ENCODE measurements around the gene GPRIN1. TPM values are rescaled to one million over a fixed set of nuclear protein-coding genes. Genes with fewer than 3 reads are reported as not detected.
A peak's percentile ranks its signal among the peaks of the same experiment; 100 is the strongest.
"Not testable (repeated sequence)": the region's sequence is repeated elsewhere in the genome, so short reads cannot be mapped to it uniquely, and the experiment has no call there.

The GPRIN1 gene
- total RNA-seq, 1 experiment from 2014 or later: 32.2 TPM

DNA sequence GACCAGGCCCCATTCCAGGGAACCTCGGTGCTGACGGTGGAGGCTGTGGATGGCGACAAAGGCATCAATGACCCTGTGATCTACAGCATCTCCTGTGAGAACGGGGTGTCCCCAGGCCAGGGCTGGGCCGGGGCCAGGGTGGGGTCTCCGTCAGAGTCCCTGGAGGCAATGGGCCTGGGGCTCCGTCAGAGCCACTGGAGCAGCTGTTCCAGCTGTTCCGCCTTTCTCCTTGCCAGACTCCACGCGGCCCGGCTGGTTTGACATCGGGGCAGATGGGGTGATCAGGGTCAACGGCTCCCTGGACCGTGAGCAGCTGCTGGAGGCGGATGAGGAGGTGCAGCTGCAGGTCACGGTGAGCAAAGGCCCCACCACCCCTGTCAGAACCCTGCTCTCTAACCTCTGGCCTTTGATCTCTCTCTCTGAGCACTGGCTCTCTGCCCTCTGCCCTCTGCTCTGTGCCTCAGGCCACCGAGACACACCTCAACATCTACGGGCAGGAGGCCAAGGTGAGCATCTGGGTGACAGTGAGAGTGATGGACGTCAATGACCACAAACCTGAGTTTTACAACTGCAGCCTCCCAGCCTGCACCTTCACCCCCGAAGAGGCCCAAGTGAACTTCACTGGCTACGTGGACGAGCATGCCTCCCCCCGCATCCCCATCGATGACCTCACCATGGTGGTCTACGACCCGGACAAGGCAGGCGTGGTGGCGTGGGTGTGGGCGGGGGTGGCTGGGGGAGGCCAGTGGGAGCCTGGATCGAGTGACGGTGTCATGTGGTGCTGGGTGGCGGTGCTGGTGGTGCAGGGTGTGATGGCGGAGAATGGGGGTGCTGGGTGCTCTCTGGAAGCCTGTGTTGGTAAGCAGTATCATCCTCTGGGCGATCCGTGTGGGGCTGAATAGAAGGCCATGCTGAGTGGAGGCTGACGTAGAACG lies 34.2 kb downstream of the GPRIN1 start:
- peaks cover 9% of the 10 kb centered on the region for H3K27me3 ChIP-seq
- no peak for DNase-seq
- H3K4me3 ChIP-seq: no peak overlapping the region
- no peaks in the 10 kb centered on the region for H3K9me3 ChIP-seq
- H3K36me3 ChIP-seq: no peaks in the 10 kb centered on the region

DNA sequence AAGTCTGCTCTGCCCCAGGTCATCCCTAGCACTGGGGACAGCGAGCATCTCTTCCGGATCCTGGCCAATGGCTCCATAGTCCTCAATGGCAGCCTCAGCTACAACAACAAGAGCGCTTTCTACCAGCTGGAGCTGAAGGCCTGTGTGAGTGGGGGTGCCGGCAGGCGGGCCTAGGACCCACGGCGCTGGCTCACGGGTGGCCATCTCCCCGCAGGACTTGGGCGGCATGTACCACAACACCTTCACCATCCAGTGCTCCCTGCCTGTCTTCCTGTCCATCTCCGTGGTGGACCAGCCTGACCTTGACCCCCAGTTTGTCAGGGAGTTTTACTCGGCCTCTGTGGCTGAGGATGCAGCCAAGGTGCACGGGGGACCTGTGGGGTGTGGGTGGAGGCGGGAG lies 34.9 kb downstream of the GPRIN1 start:
- no peaks in the 10 kb centered on the region for H3K9me3 ChIP-seq
- no peaks in the 10 kb centered on the region for H3K36me3 ChIP-seq
- H3K4me3 ChIP-seq: no peak overlapping the region
- H3K27me3 ChIP-seq: peaks cover 15% of the 10 kb centered on the region
- no peak for DNase-seq

DNA sequence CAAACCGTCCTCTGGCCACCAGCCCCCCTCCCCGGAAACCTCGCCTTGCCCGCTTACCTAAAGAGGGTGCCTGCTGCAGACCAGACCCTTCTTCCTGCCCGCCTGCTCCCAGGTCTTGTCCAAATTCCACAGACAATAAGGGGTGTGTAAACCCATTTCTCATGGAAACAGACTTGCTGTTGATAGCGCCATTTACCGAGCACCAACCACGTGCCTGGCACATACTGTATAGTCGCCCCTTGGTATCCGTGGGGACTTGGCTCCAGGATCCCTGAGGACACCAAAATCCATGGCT lies 35.7 kb downstream of the GPRIN1 start:
- H3K27me3 ChIP-seq: peaks cover 20% of the 10 kb centered on the region
- H3K4me3 ChIP-seq: no peak overlapping the region
- no peak for DNase-seq

DNA sequence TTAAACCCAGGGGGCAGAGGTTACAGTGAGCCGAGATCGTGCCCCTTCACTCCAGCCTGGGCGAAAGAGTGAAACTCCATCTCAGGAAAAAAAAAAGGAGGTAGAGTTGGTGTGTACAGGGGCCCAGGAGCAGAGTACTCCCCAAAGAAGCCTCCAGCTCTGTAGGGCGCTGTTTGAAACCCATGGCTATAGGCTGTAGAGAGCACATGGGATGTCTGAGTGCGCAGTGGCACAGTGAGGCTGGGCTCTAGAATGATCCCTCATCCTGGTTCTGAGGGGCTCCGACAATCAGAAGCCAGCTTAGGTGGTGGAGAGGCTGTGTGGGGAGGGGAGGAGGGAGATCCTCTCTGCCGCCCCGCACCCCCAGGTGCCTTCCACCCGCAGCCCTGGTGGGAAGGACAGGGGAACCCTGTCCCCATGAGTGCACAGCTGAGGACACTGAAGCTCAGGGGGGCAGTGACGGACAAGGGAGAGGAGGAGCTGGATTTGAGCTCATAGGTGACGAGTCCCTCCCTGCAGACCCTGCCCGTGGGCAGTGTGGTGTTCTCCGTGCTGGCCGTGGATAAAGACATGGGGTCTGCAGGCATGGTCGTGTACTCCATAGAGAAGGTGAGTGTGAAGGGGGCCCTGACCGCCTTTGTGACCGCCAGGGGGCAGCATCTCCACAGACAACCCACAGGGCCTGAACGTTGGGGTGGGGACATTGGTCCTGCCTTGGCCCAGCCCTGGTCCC lies 36.2 kb downstream of the GPRIN1 start:
- Histone ChIP-seq H3K36me3 (no peaks in the 10 kb centered on the region), H3K4me3 (no peak overlapping the region), H3K27me3 (peaks cover 20% of the 10 kb centered on the region), H3K9me3 (no peaks in the 10 kb centered on the region)
- peak; percentile 56 for DNase-seq

More for the DNA sequence above, 35.7 kb downstream of the GPRIN1 start:
- H3K9me3 ChIP-seq: no peaks in the 10 kb centered on the region
- H3K36me3 ChIP-seq: no peaks in the 10 kb centered on the region

- H3K27me3 ChIP-seq: peaks cover 20% of the 10 kb centered on the region
- no peaks in the 10 kb centered on the region for H3K36me3 ChIP-seq
- no peak overlapping the region for H3K4me3 ChIP-seq
- H3K9me3 ChIP-seq: no peaks in the 10 kb centered on the region
- DNase-seq: no peak
Observed at GRCh38 chr5:176570044-176570443, 39.9 kb downstream of the GPRIN1 start.

DNA sequence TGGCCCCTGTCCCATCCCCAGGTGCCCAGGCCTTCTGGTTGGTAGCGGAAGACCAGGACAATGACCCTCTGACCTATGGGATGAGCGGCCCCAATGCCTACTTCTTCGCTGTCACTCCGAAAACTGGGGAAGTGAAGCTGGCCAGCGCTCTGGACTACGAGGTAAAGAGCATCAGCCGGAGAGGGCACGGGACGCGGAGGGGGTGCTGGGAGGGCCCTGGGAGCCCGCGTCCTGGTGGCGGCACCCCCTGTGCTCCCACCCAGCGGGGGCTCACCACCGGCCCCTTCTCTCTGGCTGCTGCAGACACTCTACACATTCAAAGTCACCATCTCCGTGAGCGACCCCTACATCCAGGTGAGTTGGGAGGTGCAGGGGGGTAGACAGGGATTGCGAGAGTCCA lies 41.3 kb downstream of the GPRIN1 start:
- no peaks in the 10 kb centered on the region for H3K9me3 ChIP-seq
- no peak overlapping the region for H3K4me3 ChIP-seq
- H3K27me3 ChIP-seq: peaks cover 18% of the 10 kb centered on the region
- DNase-seq: no peak
- no peaks in the 10 kb centered on the region for H3K36me3 ChIP-seq

- no peaks in the 10 kb centered on the region for H3K36me3 ChIP-seq
- no peak for DNase-seq
- no peaks in the 10 kb centered on the region for H3K9me3 ChIP-seq
- peaks cover 11% of the 10 kb centered on the region for H3K27me3 ChIP-seq
- H3K4me3 ChIP-seq: no peak overlapping the region
Observed at GRCh38 chr5:176565760-176566288, 44.1 kb downstream of the GPRIN1 start.

GRCh38 chr5:176564002-176564401 lies 46.0 kb downstream of the GPRIN1 start:
- Histone ChIP-seq H3K27me3 (no peaks in the 10 kb centered on the region), H3K4me3 (no peak overlapping the region), H3K9me3 (peaks cover under 1% of the 10 kb centered on the region; the same call in 1 of the 2 replicates), H3K36me3 (no peaks in the 10 kb centered on the region)
- DNase-seq: no peak

DNA sequence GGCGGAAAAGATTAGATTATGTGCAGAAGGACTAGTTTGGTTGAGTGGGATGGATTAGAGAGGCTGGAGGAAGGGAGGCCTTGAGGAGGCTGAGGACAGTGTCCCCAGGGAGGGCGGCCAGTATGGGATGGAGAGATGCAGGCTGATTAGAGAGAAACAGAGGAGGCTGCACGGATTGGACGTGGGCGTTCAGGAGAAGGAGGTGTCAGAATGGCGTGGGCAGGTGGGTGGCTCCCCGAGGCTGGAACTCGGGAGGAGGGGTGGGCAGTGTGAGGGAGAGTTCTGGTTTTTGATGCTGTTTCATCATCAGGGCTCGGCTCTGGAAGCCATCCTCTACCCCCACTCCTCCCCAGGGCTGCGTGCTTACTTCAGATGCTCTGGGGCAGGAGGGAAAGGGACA lies 47.8 kb downstream of the GPRIN1 start:
- Histone ChIP-seq H3K27me3 (no peaks in the 10 kb centered on the region), H3K36me3 (no peaks in the 10 kb centered on the region), H3K4me3 (no peak overlapping the region), H3K9me3 (peaks cover 4% of the 10 kb centered on the region)
- no peak for DNase-seq

GRCh38 chr5:176561259-176561658 lies 48.7 kb downstream of the GPRIN1 start:
- no peak for DNase-seq
- Histone ChIP-seq H3K36me3 (no peaks in the 10 kb centered on the region), H3K9me3 (peaks cover 4% of the 10 kb centered on the region), H3K27me3 (no peaks in the 10 kb centered on the region), H3K4me3 (no peak overlapping the region)

DNA sequence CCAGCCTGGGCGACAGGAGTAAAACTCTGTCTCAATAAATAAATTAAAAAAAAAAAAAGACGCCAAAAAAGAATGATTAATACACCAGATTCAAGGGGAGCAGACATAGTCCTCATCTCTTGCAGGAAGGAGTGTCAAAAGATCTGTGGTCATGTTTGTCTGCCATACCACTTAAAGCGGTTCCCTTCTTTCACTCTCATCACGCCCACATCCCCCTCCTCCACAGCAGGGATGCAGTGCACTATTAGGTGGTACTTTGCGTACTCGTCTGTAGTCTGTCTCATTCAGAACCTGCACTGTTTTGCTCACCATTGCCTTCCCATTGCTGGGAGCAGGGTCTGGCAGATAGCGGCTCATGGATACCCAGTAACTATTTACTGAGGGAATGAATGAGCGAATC lies 49.6 kb downstream of the GPRIN1 start:
- no peaks in the 10 kb centered on the region for H3K36me3 ChIP-seq
- peaks cover 4% of the 10 kb centered on the region for H3K9me3 ChIP-seq
- DNase-seq: no peak
- no peak overlapping the region for H3K4me3 ChIP-seq
- H3K27me3 ChIP-seq: no peaks in the 10 kb centered on the region

- Histone ChIP-seq H3K9me3 (peaks cover 4% of the 10 kb centered on the region), H3K36me3 (no peaks in the 10 kb centered on the region), H3K27me3 (no peaks in the 10 kb centered on the region), H3K4me3 (no peak overlapping the region)
- DNase-seq: no peak
Observed at GRCh38 chr5:176559683-176560082, 50.3 kb downstream of the GPRIN1 start.

DNA sequence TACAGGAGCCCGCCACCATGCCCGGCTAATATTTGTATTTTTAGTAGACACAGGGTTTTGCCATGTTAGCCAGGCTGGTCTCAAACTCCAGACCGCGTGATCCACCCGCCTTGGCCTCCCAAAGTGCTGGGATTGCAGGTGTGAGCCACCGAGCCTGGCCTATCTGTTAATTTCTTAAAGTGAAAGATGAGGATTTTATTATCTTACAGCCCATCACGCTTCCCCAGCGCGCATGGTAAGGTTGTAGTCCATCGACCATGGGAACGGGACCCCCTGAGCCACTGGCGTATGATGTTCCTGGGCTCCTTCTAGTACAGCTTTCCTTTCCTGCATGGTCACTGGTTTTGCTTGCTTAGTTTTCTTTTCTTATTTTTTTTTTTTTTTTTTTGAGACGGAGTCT lies 52.1 kb downstream of the GPRIN1 start:
- Histone ChIP-seq H3K9me3 (peaks cover 4% of the 10 kb centered on the region), H3K36me3 (no peaks in the 10 kb centered on the region), H3K4me3 (no peak overlapping the region), H3K27me3 (no peaks in the 10 kb centered on the region)
- DNase-seq: no peak

- DNase-seq: no peak
- H3K27me3 ChIP-seq: peaks cover 2% of the 10 kb centered on the region
- no peak overlapping the region for H3K4me3 ChIP-seq
- no peaks in the 10 kb centered on the region for H3K36me3 ChIP-seq
- no peaks in the 10 kb centered on the region for H3K9me3 ChIP-seq
Observed at GRCh38 chr5:176553260-176554085, 56.5 kb downstream of the GPRIN1 start.

GRCh38 chr5:176552332-176552869 lies 57.6 kb downstream of the GPRIN1 start:
- no peaks in the 10 kb centered on the region for H3K9me3 ChIP-seq
- peaks cover 2% of the 10 kb centered on the region for H3K27me3 ChIP-seq
- H3K4me3 ChIP-seq: no peak overlapping the region
- DNase-seq: no peak
- no peaks in the 10 kb centered on the region for H3K36me3 ChIP-seq

DNA sequence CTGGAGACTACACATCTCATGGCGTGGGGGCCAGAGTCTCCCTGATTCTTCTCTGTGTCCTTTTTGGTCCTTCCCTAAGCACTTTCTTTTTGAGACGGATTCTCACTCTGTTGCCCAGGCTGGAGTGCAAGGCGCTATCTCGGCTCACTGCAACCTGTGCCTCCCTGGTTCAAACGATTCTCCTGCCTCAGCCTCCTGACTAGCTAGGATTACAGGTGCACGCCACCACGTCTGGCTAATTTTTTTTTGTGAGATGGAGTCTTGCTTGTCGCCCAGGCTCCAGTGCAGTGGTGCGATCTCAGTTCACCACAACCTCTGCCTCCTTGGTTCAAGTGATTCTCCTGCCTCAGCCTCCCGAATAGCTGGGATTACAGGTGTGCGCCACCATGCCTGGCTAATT lies 59.0 kb downstream of the GPRIN1 start:
- not testable (repeated sequence) for H3K9me3 ChIP-seq, H3K36me3 ChIP-seq

More for the DNA sequence above, 59.0 kb downstream of the GPRIN1 start:
- DNase-seq, H3K27me3 ChIP-seq, H3K4me3 ChIP-seq: not testable (repeated sequence)
